Breast epithelium (tissue), 4 donors: Measurements from ENCODE around the gene KLHL3. TPM values are rescaled to one million over a fixed set of nuclear protein-coding genes. Genes with fewer than 3 reads are reported as not detected.

ENCODE experiments used
- DNase-seq, 2 donors: peaks; one replicate each; pipeline ENCODE4 v3.0.0-alpha.2; 2019; ENCODE audit warnings: low spot score in 2 of 2
- H3K27ac ChIP-seq, 2 donors: fragments of 200-600 bp; sonication (generic) in 1 of 2; one replicate each; pipeline ENCODE4 v1.5.1; 2016 to 2019; ENCODE audit warnings: mild to moderate bottlenecking in 1 of 2
- H3K27me3 ChIP-seq, 2 donors: fragments of 200-600 bp; sonication (generic) in 1 of 2; one replicate each; pipeline versions ENCODE4 v1.5.1 to v1.6.0; 2017 to 2019; ENCODE audit warnings: control low read depth in 1 of 2, mild to moderate bottlenecking in 1 of 2
- H3K36me3 ChIP-seq: fragments of 200-600 bp; one replicate; pipeline ENCODE4 v1.5.1; 2019
- H3K4me1 ChIP-seq, 2 donors: fragments of 200-600 bp; sonication (generic); one replicate each; pipeline ENCODE4 v1.5.1; 2016 to 2019; ENCODE audit warnings: control low read depth in 1 of 2
- H3K4me3 ChIP-seq, 3 donors: fragments of 200-600 bp; sonication (generic); 1 replicate in 2 of 3; 2 replicates in 1 of 3; pipeline ENCODE4 v1.5.1; 2016 to 2019; ENCODE audit warnings: mild to moderate bottlenecking in 3 of 3, moderate library complexity in 2 of 3
- H3K9me3 ChIP-seq, 2 donors: fragments of 200-600 bp; sonication (generic) in 1 of 2; one replicate each; pipeline ENCODE4 v1.5.1; 2016 to 2019; ENCODE audit warnings: control low read depth in 1 of 2
- POLR2A ChIP-seq: fragments of 450-650 bp; IDR thresholded peaks from one replicate; pipeline ENCODE4 v1.6.1; 2016; ENCODE audit warnings: antibody characterized with exemption, mild to moderate bottlenecking, moderate library complexity
- POLR2AphosphoS5 ChIP-seq, 3 donors: sonication (generic); formaldehyde crosslinking; IDR thresholded peaks; one replicate each; pipeline ENCODE4 v1.6.1; 2017; ENCODE audit warnings: antibody characterized with exemption in 3 of 3
- intact Hi-C: fragments of 100-400 bp; cut with DNase I; formaldehyde crosslinking; loops from one replicate; pipeline ENCODE4 v1.15.1; 2023; ENCODE audit warnings: low total_unique reads
- total RNA-seq, 3 donors: library from RNA; depleted of rRNA; stranded (reverse); fragments of >200 nt; gene quantifications; one replicate each; pipeline ENCODE4 v1.1.0, GENCODE V29; 2016
- TF ChIP-seq, protein P1 (sequence below), 3 donors: fragments of 450-650 bp; IDR thresholded peaks; one replicate each; pipeline ENCODE4 v1.5.1; 2016 to 2017; ENCODE audit warnings: antibody characterized with exemption in 3 of 3, mild to moderate bottlenecking in 3 of 3, moderate library complexity in 3 of 3

Gene KLHL3
- total RNA-seq, 3 donors from 2014 or later: 4.5 to 11.7 (median 4.9) TPM

GRCh38 chr5:137639645-137640044 is 96.2 kb downstream of the KLHL3 start:
- Histone ChIP-seq H3K36me3 (no peaks in the 10 kb centered on the region), H3K27me3 (no peaks in the 10 kb centered on the region), H3K4me1 (no peaks in the 10 kb centered on the region), H3K27ac (no peak overlapping the region), H3K4me3 (no peak overlapping the region), H3K9me3 (no peaks in the 10 kb centered on the region)
- no peak for DNase-seq
- TF ChIP-seq POLR2AphosphoS5 (IDR thresholded peaks at IDR 0.05): no peak
- TF ChIP-seq, protein P1, sequence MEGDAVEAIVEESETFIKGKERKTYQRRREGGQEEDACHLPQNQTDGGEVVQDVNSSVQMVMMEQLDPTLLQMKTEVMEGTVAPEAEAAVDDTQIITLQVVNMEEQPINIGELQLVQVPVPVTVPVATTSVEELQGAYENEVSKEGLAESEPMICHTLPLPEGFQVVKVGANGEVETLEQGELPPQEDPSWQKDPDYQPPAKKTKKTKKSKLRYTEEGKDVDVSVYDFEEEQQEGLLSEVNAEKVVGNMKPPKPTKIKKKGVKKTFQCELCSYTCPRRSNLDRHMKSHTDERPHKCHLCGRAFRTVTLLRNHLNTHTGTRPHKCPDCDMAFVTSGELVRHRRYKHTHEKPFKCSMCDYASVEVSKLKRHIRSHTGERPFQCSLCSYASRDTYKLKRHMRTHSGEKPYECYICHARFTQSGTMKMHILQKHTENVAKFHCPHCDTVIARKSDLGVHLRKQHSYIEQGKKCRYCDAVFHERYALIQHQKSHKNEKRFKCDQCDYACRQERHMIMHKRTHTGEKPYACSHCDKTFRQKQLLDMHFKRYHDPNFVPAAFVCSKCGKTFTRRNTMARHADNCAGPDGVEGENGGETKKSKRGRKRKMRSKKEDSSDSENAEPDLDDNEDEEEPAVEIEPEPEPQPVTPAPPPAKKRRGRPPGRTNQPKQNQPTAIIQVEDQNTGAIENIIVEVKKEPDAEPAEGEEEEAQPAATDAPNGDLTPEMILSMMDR (IDR thresholded peaks at IDR 0.05): no peak
- TF ChIP-seq POLR2A: no peak
- intact Hi-C loops: no loop called here

DNA sequence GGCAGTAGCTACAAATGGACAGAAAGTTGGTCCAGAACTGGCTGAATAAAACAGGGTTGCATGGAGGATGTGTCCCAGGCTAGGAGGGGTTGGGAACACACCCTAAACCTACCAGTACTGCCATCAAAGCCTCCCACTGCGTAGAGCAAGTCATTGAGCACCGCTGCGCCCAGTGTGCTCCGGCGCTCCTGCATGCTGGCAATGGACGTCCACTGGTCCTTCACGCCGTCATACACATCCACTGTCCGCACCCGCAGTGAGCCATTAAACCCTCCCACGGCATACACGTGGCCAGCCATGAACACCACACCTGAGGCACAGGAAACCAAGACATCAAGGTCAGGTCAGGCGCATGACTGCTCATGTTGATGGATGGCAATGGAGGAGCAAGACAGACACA is 97.0 kb downstream of the KLHL3 start:
- no peaks in the 10 kb centered on the region for H3K36me3 ChIP-seq
- no peak for DNase-seq
- TF ChIP-seq, protein P1 (IDR thresholded peaks at IDR 0.05): no peak
- no peak for TF ChIP-seq POLR2A
- TF ChIP-seq POLR2AphosphoS5 (IDR thresholded peaks at IDR 0.05): no peak
- no peak overlapping the region for H3K4me3 ChIP-seq
- no peaks in the 10 kb centered on the region for H3K4me1 ChIP-seq
- no peak overlapping the region for H3K27ac ChIP-seq
- no peaks in the 10 kb centered on the region for H3K9me3 ChIP-seq
- H3K27me3 ChIP-seq: no peaks in the 10 kb centered on the region
- intact Hi-C loops: no loop called here

- Histone ChIP-seq H3K36me3 (no peaks in the 10 kb centered on the region), H3K4me3 (no peak overlapping the region), H3K27me3 (no peaks in the 10 kb centered on the region), H3K4me1 (no peaks in the 10 kb centered on the region), H3K27ac (no peak overlapping the region), H3K9me3 (no peaks in the 10 kb centered on the region)
- intact Hi-C loops: no loop called here
- TF ChIP-seq POLR2AphosphoS5 (IDR thresholded peaks at IDR 0.05): no peak
- no peak for TF ChIP-seq POLR2A
- TF ChIP-seq, protein P1 (IDR thresholded peaks at IDR 0.05): no peak
- no peak for DNase-seq
These were observed 98.8 kb downstream of the KLHL3 start for GRCh38 chr5:137636830-137637714.

- no peak overlapping the region for H3K4me3 ChIP-seq
- no peaks in the 10 kb centered on the region for H3K36me3 ChIP-seq
- H3K27me3 ChIP-seq: no peaks in the 10 kb centered on the region
- intact Hi-C loops: no loop called here
- H3K4me1 ChIP-seq: no peaks in the 10 kb centered on the region
- no peak for TF ChIP-seq POLR2AphosphoS5 (IDR thresholded peaks at IDR 0.05)
- TF ChIP-seq, protein P1 (IDR thresholded peaks at IDR 0.05): no peak
- no peak for TF ChIP-seq POLR2A
- no peak for DNase-seq
- H3K9me3 ChIP-seq: no peaks in the 10 kb centered on the region
- H3K27ac ChIP-seq: no peak overlapping the region
These were observed 99.8 kb downstream of the KLHL3 start for GRCh38 chr5:137636099-137636498.

- TF ChIP-seq, protein P1 (IDR thresholded peaks at IDR 0.05): no peak
- no peak for TF ChIP-seq POLR2A
- TF ChIP-seq POLR2AphosphoS5 (IDR thresholded peaks at IDR 0.05): no peak
- Histone ChIP-seq H3K27ac (no peak overlapping the region), H3K9me3 (no peaks in the 10 kb centered on the region), H3K4me1 (no peaks in the 10 kb centered on the region), H3K4me3 (no peak overlapping the region), H3K36me3 (no peaks in the 10 kb centered on the region), H3K27me3 (no peaks in the 10 kb centered on the region)
- intact Hi-C loops: no loop called here
- DNase-seq: no peak
These were observed 100.4 kb downstream of the KLHL3 start for GRCh38 chr5:137635521-137635921.
